Mucosa of descending colon (tissue), 3 donors: ENCODE data around the gene DPH1. TPM values are rescaled to one million over a fixed set of nuclear protein-coding genes. Genes with fewer than 3 reads are reported as not detected.

Source experiments
- ATAC-seq: fragments of 200-7000 bp; cut with Tn5 transposase; one replicate; pipeline ENCODE4 v1.9.1; 2020; ENCODE audit warnings: mild to moderate bottlenecking, moderate library complexity
- DNase-seq, 3 donors: peaks; one replicate each; pipeline ENCODE4 v3.0.0-alpha.2; 2020
- H3K36me3 ChIP-seq: fragments of 200-600 bp; one replicate; pipeline ENCODE4 v1.8.0; 2021; ENCODE audit warnings: low read depth, mild to moderate bottlenecking
- H3K4me1 ChIP-seq: fragments of 200-600 bp; one replicate; pipeline ENCODE4 v1.8.0; 2021; ENCODE audit warnings: low read depth, mild to moderate bottlenecking
- H3K4me3 ChIP-seq: fragments of 200-600 bp; one replicate; pipeline ENCODE4 v1.8.0; 2021; ENCODE audit warnings: mild to moderate bottlenecking
- H3K9me3 ChIP-seq: fragments of 200-600 bp; one replicate; pipeline ENCODE4 v1.8.0; 2021; ENCODE audit warnings: mild to moderate bottlenecking
- CTCF ChIP-seq: fragments of 200-600 bp; IDR thresholded peaks from one replicate; pipeline ENCODE4 v1.8.0; 2022; ENCODE audit warnings: antibody characterized with exemption, mild to moderate bottlenecking
- intact Hi-C, 2 donors: fragments of 100-400 bp; cut with DNase I in 1 of 2; cut with micrococcal nuclease in 1 of 2; formaldehyde crosslinking; loops; one replicate each; pipeline versions ENCODE4 v1.11.0 to v1.11.1; 2022; cut with DNase I, micrococcal nuclease
- total RNA-seq, 3 donors: library from RNA; stranded (reverse); fragmentation: NEBNext Ultra II Directional in 2 of 3; extraction: Animal tissue kit (Norgen Biotek cat#: 25700) in 2 of 3; gene quantifications; one replicate each; pipeline versions ENCODE4 v1.2.1 to v1.2.4, GENCODE V29; 2021 to 2023
- donor health status: DM: no; HTN: no; CAD: no; lungs with moderate emphysema.
- donor health status: DM: no; HTN: no; CAD: no.
- donor health status: DM: no; HTN: yes; CAD: no.

The DPH1 gene
- total RNA-seq, 3 donors from 2014 or later, result 33.1 to 43.7 (median 42.2) TPM

- no peak for TF ChIP-seq CTCF
- Histone ChIP-seq H3K9me3 (no peaks in the 10 kb centered on the region), H3K4me1 (peaks cover 34% of the 10 kb centered on the region), H3K4me3 (no peak overlapping the region), H3K36me3 (no peaks in the 10 kb centered on the region)
- intact Hi-C loops, result loop anchor here (5.0 kb wide), 1 partner anchor 120 kb away; no protein-coding TSS in a partner anchor
- no peak for DNase-seq
- ATAC-seq, result no peak
Measured at GRCh38 chr17:2027528-2028233, 2.3 kb upstream of the DPH1 start.

GRCh38 chr17:2028234-2028614, 1.7 kb upstream of the DPH1 start:
- peaks cover 34% of the 10 kb centered on the region for H3K4me1 ChIP-seq
- H3K9me3 ChIP-seq, result no peaks in the 10 kb centered on the region
- no peak overlapping the region for H3K4me3 ChIP-seq
- TF ChIP-seq CTCF, result no peak
- H3K36me3 ChIP-seq, result no peaks in the 10 kb centered on the region
- ATAC-seq (no peak), DNase-seq (no peak)
- intact Hi-C loops, result loop anchor here (5.0 kb wide), 1 partner anchor 121 kb away; no protein-coding TSS in a partner anchor

- ATAC-seq (no peak), DNase-seq (no peak)
- TF ChIP-seq CTCF, result no peak
- H3K36me3 ChIP-seq, result no peaks in the 10 kb centered on the region
- peaks cover 34% of the 10 kb centered on the region for H3K4me1 ChIP-seq
- H3K4me3 ChIP-seq, result no peak overlapping the region
- intact Hi-C loops, result loop anchor here (5.0 kb wide), 1 partner anchor 121 kb away; no protein-coding TSS in a partner anchor
- H3K9me3 ChIP-seq, result no peaks in the 10 kb centered on the region
Measured at GRCh38 chr17:2028737-2029136, 1.2 kb upstream of the DPH1 start.

GRCh38 chr17:2030779-2031163, 818 bp downstream of the DPH1 start:
- ATAC-seq, result no peak

GRCh38 chr17:2033153-2033552, 3.2 kb downstream of the DPH1 start:
- no peaks in the 10 kb centered on the region for H3K36me3 ChIP-seq
- ATAC-seq (no peak), DNase-seq (no peak)
- intact Hi-C loops, result no loop called here
- no peak overlapping the region for H3K4me3 ChIP-seq
- H3K9me3 ChIP-seq, result no peaks in the 10 kb centered on the region
- peaks cover 9% of the 10 kb centered on the region for H3K4me1 ChIP-seq
- TF ChIP-seq CTCF, result no peak

More at GRCh38 chr17:2030779-2031163, 818 bp downstream of the DPH1 start:
- intact Hi-C loops, result no loop called here
- no peaks in the 10 kb centered on the region for H3K9me3 ChIP-seq
- H3K4me1 ChIP-seq, result peaks cover 15% of the 10 kb centered on the region
- H3K36me3 ChIP-seq, result no peaks in the 10 kb centered on the region
- TF ChIP-seq CTCF, result peak; percentile 28
- H3K4me3 ChIP-seq, result no peak overlapping the region
- no peak for DNase-seq
